Measurements from ENCODE around the gene NIN.

- TF ChIP-seq MAX (IDR thresholded peaks at IDR 0.05): no peak
- no peak for TF ChIP-seq TCF12 (IDR thresholded peaks at IDR 0.05; ENCODE audit: low read depth)
- no peak for TF ChIP-seq FOXM1 (IDR thresholded peaks at IDR 0.05; ENCODE audit: borderline replicate concordance, low read depth)
- no peak for TF ChIP-seq ZBTB7A (IDR thresholded peaks at IDR 0.05; ENCODE audit: low read depth)
- no peak for TF ChIP-seq TEAD4 (IDR thresholded peaks at IDR 0.05)
- no peak for TF ChIP-seq YY1 (IDR thresholded peaks at IDR 0.05; ENCODE audit: low read depth)
- TF ChIP-seq REST (IDR thresholded peaks at IDR 0.05; ENCODE audit: low read depth): no peak
- no peak for TF ChIP-seq TAF1 (IDR thresholded peaks at IDR 0.05; ENCODE audit: low read depth)
- no peak for TF ChIP-seq EP300 (IDR thresholded peaks at IDR 0.05; ENCODE audit: borderline replicate concordance)
- no peak for TF ChIP-seq CREB1 (IDR thresholded peaks at IDR 0.05; ENCODE audit: low read depth)
- TF ChIP-seq EGR1 (IDR thresholded peaks at IDR 0.05): no peak
- TF ChIP-seq RAD21 (IDR thresholded peaks at IDR 0.05; ENCODE audit: low read depth): no peak
- no peak for TF ChIP-seq CEBPB (IDR thresholded peaks at IDR 0.05)
Observed at GRCh38 chr14:50806241-50806933, 24.6 kb downstream of the NIN start.

All from Ishikawa (cell line).